Stimulated activated CD8-positive, alpha-beta memory T cell treated with anti-CD3 and anti-CD28 coated beads, Interleukin-15, amount 100 ng/mL, for 24 hours (primary cell): ENCODE measurements around the gene ADAMTSL4.

Source experiments
- DNase-seq: peaks from one replicate; pipeline ENCODE4 v3.0.0-alpha.2; 2020; ENCODE audit warnings: low read depth

ADAMTSL4 gene

DNA sequence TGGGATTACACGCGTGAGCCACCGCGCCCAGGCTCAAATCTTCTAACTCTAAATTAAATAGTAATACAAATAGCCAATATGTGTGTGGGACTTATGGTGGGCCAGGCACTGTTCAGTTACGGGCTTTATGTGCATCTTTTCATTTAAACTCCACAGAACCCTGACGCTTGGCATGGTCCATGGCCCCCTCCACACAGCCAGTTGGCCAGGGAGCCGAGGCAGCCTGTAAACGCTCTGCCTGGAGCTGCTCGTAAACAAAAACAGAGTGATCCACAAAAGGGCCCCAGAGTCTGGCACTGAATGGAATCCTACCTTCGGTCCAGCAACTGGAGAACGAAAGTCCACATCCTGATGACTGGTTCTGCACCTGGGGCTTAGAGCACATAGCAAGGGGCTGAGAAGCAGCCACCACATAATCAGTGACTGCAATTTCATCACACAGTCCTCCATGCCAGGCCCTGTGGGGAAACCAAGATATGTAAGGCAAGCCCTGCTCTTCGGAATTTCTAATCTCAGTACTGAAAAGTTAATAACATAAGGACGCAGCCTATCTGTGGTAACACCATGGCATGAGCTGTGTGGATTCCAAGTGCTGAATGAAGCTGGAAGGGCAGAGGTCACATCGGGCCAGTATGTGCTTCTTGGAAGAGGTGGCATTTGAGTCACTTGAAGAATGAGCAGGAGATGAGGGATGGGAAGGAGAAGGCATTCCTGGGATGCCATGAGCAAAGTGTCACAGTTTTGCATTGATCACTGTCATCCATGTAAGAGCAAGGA is 13.5 kb upstream of the ADAMTSL4 start:
- no peak for DNase-seq

DNA sequence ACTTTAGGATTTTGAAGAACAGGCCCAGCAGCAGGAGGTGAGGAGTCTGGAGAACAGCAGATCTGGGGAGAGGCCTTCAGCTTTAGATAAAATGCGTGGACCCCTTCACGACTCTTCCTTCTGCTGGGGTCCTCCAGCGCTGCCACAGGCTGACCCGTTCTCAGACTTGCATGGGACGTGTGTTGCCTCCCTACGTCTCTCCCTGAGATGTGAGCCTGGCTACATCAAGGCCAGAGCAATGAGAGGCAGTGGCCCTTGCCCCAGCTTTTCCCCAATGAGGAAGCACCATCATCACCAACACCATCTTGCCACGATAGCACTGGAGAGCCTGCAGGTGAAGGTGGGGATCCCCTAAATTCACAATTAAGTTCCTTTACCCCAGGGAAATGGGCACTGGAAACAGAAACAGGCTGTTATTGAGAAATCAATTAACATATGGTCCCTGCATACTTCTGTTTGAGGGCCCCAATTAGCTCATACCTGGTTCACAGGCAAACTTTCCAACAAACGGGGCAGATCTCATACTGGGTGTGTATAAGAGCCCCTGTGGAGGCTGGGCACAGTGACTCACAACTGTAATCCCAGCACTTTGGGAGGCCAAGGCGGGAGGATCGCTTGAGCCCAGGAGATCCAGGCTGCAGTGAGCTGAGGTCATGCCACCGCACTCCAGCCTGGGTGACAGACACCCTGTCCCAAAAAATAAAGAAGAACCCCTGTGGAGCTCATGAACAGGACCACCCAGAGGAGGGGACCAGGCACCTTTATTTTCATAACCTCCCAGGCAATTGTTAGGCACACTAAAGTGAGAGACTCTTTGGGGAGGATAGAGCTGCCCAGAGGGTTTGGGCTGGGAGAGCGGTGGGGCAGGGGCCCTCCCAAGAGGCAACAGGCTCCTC is 12.1 kb upstream of the ADAMTSL4 start:
- no peak for DNase-seq

DNA sequence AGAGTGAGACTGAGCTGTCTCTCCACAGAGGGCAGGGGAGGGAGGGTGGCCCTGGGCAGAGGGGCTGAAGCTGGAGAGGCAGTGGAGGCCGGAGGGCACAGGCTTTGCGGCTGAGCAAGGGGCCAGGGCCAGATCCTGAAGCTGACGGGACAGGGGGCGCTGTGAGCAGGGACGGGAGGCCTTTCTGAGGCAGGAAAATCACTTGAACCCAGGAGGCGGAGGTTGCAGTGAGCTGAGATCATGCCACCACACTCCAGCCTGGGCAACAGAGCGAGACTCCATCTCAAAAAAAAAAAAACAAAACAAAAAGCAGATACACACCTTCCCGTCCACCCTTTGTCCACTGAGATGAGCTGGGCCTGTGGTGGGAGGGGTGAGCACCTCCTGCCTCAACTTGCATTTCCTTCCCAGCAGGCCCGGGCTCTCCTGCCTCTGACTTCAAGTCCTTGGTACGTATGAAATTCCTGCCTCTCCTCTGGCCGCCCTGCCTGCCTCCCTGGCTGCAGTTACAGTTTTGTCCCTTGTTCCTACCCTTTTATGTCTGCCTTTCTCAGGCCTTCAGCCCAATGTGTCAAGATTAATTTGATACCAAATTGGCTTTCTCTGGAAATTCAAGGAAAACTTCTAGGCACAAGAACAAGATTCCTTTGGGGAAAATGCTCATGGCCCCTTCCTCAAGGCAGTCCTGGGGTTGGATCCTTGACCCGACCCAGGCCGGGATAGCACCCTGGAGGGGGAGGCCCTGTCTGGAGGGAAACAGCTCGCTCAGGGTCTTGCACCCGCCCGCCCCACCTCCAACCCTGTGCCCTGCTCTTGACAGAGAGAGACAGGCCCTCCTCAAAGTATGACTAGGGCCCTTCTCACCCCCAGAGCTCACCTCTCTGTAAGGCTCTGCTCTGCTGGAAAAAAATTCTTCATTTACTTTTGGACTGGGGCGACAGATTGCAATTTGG is 11.2 kb upstream of the ADAMTSL4 start:
- no peak for DNase-seq

DNA sequence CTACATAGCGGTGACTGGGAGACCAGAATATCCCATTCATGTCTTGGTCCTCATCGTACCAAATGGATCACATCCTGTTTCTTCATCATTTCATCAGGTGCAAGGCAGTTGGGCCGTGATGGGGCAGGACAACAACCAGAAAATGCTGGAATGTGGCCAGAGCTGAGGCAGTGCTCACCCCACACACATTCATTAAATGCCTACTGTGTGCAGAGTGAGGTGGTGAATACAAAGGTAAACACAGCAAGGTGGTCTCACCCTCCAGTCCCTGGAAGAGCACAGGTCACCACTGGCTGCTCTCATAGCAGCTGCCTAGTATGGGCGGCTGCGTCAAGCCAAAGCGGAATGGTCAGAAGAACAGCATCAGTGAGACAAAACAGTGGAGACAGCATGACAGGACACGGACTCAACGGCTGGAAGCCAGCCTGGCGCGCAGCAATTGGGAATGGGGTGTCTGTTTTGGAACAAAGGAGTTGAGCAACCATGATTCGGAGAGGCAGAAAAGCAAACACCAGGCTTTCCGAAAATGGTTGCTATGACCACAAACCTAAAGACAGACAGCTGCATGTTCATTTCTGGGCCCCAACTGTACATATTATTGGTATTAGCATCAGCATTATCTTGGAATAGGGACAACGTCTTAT is 5.6 kb upstream of the ADAMTSL4 start:
- DNase-seq: no peak

DNA sequence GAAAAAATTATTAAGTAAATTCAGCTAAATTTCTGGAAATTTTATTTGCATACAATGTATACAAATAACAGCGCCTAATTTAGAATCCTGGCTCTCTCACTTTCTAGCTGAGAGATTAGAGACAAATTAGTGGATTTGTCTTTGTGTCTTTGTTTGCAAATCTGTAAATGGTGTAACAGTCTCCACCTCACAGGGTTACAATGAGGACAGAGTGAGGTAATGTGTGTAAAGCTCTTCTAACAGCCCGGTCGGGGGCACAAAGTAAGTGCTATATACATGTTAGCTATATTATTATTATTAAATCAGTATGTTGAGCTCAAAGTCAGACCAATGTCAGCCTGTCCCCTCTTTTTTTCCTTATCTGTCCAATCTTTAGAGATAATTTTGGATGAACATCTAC is 5.0 kb upstream of the ADAMTSL4 start:
- no peak for DNase-seq

DNA sequence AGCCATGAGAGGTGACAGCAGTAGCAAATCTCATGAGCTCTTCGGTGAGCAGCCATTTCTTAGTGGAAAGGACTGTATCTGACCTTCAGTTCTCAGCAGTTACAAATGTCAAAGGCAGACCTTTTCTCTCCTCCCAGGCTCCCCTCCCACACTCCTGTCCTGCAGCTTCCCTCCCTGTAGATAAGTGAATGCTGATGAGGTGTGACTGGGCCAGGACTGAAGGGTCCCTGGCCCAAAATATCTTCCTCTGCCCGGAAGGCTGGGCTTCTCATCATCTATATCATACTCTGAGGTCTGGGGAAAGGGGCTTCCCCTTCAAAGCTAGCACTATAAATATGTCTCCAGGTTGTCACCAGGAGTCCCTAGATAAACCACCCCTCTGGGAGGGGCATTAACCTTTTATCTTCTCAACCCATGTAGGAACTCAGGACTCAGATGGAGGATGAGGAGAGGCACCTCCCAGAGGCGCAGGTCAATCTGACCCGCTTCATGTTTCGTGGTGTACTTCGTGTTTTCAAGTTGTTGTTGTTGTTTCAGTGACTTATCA is 3.6 kb upstream of the ADAMTSL4 start:
- no peak for DNase-seq

DNA sequence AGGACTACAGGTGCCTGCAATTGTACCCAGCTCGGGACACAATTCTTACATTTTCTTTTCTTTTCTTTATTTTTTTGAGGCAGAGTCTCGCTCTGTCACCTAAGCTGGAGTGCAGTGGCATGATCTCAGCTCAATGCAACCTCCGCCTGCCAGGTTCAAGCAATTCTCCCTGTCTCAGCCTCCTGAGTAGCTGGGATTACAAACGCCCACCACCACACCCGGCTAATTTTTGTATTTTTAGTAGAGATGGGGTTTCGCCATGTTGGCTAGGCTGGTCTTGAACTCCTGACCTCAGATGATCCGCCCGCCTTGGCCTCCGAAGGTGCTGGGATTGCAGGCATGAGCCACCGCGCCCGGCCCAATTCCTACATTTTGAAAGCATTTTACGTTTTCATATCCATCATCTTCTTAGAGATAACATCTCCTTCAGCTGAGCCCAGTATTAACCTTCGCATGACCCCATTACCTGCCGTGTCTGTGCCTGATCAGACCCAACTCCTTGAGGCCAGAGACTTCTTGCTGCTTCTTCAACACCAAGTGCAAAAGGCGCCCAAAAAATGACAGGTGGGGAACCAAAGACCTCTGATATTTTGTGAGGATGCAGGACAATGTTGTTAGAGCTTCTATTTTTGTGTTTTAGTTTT is 2.8 kb upstream of the ADAMTSL4 start:
- DNase-seq: no peak

DNA sequence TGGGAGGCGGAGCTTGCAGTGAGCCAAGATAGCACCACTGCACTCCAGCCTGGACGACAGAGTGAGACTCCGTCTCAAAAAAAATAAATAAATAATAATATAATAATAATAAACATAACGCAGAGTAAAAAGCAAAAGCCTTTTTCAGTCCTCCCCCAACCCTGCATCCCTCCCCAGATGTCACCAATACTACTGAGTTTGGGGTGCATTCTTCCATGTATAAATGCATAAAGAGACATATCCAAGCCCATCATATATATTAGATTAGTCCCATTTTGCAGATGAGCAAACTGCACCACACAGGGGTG is 930 bp upstream of the ADAMTSL4 start:
- no peak for DNase-seq

DNA sequence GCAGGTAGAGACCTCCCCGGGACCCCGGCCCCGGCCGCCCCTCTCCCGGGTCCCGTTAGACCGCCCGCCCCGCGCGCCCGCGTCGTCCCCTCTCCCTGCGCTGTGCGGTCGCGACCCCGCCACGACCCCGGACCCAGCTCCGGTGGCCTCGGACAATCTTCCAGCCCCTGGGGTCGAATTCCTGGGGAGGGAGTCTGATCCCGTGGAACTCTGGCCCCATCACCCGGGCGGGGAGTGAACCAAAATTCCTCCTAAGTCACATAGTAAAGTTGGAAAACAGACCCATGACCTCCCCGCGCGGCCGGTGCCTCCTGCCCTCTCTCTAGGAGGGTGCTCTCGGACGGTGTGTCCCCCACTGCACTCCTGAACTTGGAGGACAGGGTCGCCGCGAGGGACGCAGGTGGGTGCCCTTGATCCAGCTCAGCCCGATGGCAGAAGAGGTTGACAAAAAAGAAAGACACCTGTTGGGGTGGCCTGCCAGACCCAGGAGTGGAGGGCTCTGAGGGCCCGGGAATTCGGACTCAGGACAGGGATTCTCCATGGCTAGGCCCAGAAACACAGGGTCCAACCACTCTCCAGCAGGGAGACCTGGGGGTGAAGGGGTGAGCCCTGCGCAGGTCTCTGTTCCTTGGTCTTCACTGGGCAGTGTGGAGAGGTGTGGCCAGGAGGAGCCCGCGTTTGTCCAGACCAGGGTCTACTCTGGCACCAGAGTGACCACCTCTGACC is 451 bp downstream of the ADAMTSL4 start:
- DNase-seq: no peak

DNA sequence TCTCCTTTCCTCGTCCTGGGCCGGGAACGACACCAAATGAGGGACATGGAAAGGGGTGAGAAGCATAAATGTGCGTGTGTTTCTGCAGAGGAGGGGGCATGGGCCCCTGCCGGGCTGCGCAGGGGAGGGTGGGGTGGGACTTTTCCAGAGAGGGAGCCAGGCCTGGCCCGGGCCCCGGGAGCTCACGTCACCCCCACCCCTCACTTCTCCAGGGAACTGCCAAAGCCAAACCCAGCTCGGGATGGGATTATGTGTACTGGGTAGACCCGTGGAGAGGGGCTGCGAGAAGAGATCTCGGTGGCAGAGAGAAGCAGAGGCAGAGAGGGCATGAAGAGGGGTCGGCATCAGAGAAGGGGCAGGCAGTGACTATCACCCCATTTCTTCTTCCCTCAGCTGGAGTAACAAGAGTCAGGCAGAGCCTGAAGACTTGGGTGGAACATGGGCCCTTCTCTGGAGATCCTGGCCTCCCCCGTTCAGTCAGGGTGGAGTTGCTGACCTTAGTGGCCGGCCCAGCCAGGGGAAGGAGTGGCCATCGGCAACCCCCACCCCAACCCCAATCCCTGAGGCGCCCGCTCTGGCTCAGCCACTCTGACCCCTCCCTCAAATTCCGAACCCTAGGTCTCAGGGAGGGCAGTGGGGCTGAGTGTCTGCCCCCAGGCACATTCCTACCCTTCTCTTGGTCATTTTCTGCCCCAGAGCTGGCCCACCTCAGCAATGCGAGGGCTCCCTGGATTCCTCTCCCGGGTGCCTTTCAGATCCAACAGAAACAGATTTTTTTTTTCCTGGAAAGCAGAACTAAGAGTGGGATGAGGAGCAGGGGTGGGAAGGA is 1.2 kb downstream of the ADAMTSL4 start:
- no peak for DNase-seq

DNA sequence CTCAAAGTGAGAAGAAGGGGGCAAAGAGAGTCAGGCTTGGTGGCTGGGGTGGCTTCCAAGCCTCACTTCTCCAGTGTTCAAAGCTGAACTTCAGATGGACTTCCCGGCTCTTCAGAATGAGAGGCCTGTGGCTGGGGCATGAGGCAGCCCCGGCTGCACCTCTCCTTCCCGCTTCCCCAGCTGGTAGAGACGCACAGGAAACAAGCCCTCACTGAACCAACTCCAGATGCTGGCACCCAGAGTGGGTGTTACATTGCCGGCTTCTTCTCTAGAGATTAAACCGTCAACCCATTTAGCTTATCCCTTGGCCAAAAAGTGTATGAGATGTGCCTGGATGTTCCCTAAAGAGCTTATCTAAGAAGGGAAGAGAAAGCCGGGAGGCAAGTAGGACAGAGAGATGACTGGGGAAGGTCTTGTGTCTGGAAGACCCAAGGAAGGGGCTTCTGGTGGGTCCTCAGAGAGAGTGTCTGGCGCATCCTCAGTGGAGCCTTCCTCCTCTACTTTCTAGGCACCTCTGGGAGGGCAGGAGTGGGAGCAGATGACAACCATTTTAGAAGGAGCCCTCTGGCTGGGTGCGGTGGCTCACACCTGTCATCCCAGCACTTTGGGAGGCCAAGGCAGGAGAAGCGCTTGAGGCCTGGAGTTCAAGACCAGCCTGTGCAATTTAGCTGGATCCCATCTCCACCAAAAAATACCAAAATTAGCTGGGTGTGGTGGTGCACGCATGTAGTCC is 2.0 kb downstream of the ADAMTSL4 start:
- DNase-seq: no peak

DNA sequence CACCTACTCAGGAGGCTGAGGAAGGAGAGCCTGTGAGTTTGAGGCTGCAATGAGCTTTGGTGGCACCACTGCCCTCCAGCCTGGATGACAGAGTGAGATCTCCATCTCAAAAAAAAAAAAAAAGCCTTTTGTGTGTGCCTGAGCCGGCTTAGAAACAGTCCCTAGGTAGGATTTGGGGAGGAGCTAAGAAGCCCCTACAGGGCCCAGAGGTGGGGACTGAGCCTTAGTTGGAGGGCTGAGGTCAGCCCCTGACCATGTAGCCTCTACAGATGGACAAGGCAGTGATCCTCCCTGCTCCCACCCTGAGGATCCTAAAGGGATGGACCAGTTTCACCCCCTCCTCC is 2.5 kb downstream of the ADAMTSL4 start:
- DNase-seq: no peak

DNA sequence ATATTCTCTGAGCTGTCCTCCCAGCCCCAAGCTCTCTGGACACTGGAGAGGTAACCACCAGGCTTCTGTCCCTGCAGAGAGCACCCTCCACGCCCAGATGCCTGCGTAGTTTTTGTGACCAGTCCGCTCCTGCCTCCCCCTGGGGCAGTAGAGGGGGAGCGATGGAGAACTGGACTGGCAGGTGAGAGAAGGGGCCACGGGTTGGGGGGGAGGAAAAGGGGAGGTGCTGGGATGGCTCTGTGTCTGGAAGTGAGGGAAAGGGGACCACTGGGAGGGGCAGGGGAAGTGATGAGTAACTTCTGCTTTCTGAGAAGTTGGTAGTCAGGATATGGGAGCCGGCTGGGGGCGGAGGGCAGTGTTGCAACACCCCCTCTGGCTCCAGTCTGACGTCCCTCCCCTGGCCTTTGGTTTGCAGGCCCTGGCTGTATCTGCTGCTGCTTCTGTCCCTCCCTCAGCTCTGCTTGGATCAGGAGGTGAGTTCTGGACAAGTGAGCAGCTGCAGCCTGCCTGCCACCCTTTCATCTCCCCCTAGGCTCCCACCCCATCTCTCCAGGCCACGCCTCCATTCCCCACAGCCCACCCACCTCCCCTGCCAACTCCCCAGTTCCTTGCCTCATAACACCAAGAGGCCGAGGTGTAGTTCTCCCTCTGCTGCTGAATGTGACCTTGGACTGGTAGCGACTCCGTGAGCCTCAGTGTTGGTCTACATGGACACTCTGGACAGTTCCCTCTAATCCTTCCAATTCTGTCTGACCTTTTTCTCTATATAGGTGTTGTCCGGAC is 3.1 kb downstream of the ADAMTSL4 start:
- DNase-seq: no peak

DNA sequence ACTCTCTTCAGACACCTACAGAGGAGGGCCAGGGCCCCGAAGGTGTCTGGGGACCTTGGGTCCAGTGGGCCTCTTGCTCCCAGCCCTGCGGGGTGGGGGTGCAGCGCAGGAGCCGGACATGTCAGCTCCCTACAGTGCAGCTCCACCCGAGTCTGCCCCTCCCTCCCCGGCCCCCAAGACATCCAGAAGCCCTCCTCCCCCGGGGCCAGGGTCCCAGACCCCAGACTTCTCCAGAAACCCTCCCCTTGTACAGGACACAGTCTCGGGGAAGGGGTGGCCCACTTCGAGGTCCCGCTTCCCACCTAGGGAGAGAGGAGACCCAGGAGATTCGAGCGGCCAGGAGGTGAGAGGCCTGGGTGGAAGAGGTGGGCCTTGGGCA is 3.7 kb downstream of the ADAMTSL4 start:
- DNase-seq: no peak

DNA sequence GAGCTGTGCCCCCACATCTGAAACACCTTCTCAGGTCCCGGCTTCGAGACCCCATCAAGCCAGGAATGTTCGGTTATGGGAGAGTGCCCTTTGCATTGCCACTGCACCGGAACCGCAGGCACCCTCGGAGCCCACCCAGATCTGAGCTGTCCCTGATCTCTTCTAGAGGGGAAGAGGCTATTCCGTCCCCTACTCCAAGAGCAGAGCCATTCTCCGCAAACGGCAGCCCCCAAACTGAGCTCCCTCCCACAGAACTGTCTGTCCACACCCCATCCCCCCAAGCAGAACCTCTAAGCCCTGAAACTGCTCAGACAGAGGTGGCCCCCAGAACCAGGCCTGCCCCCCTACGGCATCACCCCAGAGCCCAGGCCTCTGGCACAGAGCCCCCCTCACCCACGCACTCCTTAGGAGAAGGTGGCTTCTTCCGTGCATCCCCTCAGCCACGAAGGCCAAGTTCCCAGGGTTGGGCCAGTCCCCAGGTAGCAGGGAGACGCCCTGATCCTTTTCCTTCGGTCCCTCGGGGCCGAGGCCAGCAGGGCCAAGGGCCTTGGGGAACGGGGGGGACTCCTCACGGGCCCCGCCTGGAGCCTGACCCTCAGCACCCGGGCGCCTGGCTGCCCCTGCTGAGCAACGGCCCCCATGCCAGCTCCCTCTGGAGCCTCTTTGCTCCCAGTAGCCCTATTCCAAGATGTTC is 4.3 kb downstream of the ADAMTSL4 start:
- no peak for DNase-seq

DNA sequence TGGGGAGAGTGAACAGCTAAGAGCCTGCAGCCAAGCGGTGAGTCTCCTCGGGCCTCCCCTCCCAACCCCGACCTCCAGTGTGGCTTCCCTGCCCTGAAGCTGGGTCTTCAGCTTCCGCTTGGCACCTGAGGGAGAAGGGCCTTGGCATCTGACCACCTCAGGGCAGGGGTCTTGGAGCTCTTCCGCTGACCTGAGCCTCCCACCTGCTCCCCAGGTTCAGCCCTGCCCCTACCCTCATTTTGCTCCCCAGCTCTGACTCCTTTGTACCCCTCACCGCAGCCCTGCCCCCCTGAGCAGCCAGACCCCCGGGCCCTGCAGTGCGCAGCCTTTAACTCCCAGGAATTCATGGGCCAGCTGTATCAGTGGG is 4.9 kb downstream of the ADAMTSL4 start:
- no peak for DNase-seq

DNA sequence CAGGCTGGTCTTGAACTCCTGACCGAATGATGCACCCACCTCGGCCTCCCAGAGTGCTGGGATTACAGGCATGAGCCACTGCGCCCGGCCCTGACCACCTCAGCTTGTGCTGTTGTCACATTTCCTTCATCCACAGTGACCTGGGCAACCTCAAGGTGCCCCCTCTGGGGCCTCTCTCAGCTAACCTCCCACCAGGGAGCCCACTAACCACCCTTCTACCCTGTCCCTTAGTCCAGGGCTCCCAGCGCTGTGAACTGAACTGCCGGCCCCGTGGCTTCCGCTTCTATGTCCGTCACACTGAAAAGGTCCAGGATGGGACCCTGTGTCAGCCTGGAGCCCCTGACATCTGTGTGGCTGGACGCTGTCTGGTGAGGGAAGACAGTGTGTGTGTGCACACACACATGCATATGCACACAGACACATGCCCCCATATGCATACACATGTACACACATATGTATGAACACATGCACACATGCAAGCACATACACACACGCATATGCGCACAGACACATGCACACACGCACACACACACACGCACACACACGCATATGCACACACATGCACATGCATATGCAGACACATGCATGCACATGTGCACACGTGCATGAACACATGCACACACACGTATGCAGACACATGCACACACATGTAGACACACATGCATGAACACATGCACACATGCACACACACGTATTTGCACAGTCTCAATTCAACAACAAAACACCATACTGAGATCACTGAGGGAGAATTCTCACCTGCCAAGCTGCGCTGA is 6.2 kb downstream of the ADAMTSL4 start:
- no peak for DNase-seq
